Spleen (tissue), 7 donors: ENCODE data around the gene PRKCB.

Experiments
- CTCF ChIP-seq, 11 experiments: fragments of 200-600 bp in 7 of 11; fragments of 450-650 bp in 4 of 11; sonication (generic) in 4 of 11; IDR thresholded peaks in 8 of 11; conservative IDR thresholded peaks in 3 of 11; 1 replicate in 7 of 11; 2 replicates in 4 of 11; pipeline versions ENCODE4 v1.4.0 to v1.8.0; 2016 to 2021; ENCODE audit warnings: antibody characterized with exemption in 11 of 11, inconsistent platforms in 4 of 11, mild to moderate bottlenecking in 1 of 11
- POLR2A ChIP-seq, 3 donors: fragments of 450-650 bp; IDR thresholded peaks; one replicate each; pipeline ENCODE4 v1.5.1; 2017; ENCODE audit warnings: antibody characterized with exemption in 3 of 3, mild to moderate bottlenecking in 1 of 3
- donor health status: DM: no; HTN: no; CAD: no; lungs with moderate emphysema.
- donor health status: DM: no; HTN: no; CAD: no.
- donor health status: DM: no; HTN: no; CAD: no.

DNA sequence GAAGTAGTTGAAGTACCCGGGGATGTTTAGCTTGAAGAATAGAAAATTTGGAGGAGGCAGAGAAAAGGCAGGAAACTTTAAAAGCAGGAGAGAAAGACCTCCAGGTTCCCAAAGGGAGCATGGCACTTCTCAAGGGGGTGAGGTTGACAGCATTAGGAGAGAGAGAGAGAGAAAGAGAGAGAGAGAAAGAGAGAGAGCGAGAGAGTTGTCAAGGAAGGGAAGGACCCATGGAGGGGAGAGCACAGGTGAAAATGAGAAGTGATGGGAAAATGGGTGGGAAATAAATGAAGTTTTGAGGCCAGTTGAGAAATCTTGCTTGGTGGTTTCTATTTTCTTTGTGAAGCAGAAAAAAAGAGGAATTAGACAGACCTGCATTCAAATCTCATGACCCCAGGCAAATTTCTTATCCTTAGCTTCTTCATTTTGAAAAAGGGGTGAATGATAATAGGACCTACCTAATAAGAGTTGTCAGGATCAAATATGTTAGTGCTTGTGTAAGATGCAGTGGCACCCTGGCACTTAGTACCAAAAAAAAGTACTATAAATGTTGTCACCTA, 24.0 kb downstream of the PRKCB start:
- TF ChIP-seq POLR2A (IDR thresholded peaks at IDR 0.05) (no peak), CTCF (IDR thresholded peaks at IDR 0.05 in 8 of 11, conservative IDR thresholded peaks at IDR 0.05 in 3 of 11) (no peak)
